ENCODE data around the gene BAIAP2.
"Not testable (repeated sequence)": the region's sequence is repeated elsewhere in the genome, so short reads cannot be mapped to it uniquely, and the experiment has no call there.

Gene BAIAP2

DNA sequence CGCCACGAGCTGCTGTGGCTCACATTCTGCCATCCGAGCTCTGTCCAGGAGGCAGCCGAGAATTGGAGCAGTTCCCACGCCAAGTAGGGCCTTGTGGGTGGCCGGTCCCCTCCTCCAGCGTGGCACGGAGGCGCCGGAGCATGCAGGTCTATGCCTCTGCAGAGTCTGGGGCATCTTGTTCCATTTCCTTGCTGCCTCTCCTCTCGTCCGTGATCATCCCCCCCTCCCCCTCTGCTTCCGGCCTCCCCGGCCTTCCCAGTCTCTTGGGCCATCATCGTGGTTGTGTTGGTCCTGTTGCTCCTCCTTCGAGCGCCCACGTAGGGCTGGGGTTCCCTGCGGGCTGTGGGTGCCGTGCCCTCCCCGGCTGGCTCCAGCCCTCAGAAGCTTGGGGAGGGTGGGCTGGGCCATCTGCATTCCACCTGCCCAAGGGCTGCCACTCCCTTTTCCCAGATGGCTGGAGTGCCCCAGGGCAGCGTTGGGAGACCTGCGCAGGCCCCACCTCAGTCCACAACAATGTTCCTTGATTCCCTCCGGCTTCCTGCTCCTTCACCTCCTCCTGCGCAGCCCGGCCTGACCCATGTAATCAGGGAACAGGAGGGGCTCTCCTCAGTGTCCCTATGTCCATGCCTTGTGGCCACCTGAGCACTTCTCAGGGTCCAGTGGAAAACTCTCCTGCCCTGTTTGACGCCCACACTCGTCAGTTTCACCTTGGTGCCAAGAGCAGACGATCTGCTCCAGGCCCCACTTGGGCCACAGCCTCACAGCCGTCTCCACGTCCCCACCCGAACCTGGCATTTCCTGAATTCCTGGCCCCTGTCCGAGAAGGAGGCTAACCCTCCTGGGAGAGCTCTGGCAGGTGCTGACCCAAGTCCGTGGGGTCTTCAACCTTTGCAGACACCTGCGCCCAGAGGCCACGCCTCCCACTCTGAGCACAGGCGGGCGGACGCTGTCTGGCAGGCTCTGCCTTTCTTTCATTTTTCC is 37.1 kb downstream of the BAIAP2 start:
- TF ChIP-seq, protein P1, sequence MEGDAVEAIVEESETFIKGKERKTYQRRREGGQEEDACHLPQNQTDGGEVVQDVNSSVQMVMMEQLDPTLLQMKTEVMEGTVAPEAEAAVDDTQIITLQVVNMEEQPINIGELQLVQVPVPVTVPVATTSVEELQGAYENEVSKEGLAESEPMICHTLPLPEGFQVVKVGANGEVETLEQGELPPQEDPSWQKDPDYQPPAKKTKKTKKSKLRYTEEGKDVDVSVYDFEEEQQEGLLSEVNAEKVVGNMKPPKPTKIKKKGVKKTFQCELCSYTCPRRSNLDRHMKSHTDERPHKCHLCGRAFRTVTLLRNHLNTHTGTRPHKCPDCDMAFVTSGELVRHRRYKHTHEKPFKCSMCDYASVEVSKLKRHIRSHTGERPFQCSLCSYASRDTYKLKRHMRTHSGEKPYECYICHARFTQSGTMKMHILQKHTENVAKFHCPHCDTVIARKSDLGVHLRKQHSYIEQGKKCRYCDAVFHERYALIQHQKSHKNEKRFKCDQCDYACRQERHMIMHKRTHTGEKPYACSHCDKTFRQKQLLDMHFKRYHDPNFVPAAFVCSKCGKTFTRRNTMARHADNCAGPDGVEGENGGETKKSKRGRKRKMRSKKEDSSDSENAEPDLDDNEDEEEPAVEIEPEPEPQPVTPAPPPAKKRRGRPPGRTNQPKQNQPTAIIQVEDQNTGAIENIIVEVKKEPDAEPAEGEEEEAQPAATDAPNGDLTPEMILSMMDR (conservative IDR thresholded peaks at IDR 0.05) = no peak
- TF ChIP-seq ZFX (IDR thresholded peaks at IDR 0.05) = no peak

DNA sequence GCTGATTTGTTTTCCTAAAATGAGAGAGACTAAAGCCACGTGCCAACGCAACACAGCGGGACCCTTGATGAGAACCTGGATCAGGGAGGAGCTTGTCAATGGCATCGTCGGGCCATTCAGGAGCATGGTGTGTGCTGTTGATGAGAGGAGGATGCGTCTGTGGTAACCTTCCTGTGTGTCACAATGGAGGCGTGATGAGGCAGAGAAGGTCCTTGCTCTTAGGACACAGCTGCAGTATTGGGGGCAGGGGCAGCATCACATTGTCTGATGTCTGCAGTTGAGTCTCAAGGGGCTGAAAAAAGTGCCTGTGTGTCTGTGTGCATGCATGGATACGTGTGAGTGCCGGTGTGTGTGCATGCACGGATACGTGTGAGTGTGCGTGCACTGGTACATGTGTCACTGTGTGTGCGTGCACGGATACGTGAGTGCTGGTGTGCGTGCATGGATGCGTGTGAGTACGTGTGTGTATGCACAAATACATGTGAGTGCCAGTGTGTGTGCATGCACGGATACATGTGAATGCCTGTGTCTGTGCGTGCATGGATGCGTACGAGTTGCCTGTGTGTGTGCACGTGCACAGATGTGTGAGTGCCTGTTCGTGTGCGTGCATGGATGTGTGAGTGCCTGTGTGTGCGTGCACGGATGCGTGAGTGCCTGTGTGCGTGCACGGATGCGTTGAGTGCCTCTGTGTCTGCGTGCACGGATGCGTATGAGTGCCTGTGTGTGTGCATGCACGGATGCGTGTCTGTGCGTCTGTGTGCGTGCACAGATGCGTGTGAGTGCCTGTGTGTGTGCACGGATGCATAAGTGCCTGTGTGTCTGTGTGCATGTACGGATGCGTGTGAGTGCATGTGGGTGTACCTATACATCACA is 39.3 kb downstream of the BAIAP2 start:
- no peak overlapping the region for H3K27ac ChIP-seq
- TF ChIP-seq, protein P1 (conservative IDR thresholded peaks at IDR 0.05) = no peak
- TF ChIP-seq ZFX (IDR thresholded peaks at IDR 0.05) = no peak

More for the DNA sequence above, 37.1 kb downstream of the BAIAP2 start:
- no peak overlapping the region for H3K27ac ChIP-seq

DNA sequence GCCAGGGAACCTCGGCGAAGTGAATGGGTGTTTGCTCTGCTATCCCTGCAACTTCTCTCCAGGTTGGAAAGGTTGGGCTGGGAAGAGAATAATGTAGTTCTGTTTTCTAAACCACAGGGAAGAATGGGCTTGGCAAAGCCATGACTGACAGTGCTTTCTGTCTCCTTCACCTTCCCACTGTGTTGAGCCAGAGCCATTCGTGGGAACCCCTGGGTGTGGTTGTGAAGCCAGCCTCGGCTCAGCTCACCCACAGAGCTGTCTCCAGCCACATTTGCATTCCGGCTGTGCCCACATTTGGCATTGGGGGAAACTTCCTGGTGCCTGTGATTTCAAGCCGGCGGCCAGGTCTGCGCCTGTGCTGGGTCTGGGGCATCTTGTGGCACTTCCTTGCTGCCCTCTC is 39.9 kb downstream of the BAIAP2 start:
- TF ChIP-seq, protein P1 (conservative IDR thresholded peaks at IDR 0.05) = no peak
- TF ChIP-seq ZFX (IDR thresholded peaks at IDR 0.05) = no peak
- H3K27ac ChIP-seq = no peak overlapping the region

DNA sequence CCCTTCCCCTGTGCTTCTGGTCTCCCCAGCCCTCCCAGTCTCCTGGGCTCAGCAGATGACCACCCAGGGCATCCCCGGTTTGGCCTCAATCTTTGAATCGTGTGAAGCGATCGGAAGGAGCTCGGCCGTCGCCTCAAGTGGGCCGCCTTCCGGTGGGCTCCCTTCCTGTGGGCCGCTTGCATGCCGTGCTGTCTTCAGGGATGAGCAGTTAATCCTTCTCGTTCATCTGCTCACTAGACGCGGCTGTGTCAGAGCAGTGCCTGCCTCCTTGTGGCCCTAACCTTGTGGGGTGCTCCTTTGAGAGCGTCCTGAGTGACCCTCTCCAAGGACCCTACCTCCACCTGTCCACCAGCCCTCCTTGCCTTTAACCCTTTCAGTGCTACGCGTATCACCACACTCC is 40.4 kb downstream of the BAIAP2 start:
- H3K27ac ChIP-seq = no peak overlapping the region
- TF ChIP-seq ZFX (IDR thresholded peaks at IDR 0.05) = no peak
- TF ChIP-seq, protein P1 (conservative IDR thresholded peaks at IDR 0.05) = no peak

DNA sequence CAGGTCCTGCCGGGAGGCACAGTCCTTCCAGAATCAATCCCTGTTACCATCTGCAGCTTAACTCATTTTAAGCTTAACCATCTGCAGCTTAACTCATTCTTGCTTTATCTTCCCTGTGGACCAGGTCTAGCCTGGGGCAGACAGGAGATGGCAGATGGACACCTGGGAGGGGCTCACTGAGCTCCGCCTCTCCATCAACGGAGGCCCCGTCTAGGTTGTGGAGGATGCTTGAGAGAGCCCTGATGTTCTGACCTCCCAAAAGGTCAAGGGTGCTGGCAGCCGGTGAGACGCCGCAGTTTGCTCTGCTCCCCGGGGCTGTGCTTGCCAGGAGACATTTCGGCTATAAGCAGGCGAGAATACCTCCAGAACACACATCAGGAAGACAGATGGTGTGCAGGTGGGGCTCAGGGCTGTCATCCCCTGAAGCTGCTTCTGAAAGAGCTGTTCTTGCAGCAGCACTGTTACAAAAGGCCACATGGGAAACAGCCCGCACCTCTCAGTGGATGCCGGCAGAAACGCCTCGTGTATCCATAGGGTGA is 41.3 kb downstream of the BAIAP2 start:
- no peak overlapping the region for H3K27ac ChIP-seq
- TF ChIP-seq, protein P1 (conservative IDR thresholded peaks at IDR 0.05) = no peak
- TF ChIP-seq ZFX (IDR thresholded peaks at IDR 0.05) = no peak

DNA sequence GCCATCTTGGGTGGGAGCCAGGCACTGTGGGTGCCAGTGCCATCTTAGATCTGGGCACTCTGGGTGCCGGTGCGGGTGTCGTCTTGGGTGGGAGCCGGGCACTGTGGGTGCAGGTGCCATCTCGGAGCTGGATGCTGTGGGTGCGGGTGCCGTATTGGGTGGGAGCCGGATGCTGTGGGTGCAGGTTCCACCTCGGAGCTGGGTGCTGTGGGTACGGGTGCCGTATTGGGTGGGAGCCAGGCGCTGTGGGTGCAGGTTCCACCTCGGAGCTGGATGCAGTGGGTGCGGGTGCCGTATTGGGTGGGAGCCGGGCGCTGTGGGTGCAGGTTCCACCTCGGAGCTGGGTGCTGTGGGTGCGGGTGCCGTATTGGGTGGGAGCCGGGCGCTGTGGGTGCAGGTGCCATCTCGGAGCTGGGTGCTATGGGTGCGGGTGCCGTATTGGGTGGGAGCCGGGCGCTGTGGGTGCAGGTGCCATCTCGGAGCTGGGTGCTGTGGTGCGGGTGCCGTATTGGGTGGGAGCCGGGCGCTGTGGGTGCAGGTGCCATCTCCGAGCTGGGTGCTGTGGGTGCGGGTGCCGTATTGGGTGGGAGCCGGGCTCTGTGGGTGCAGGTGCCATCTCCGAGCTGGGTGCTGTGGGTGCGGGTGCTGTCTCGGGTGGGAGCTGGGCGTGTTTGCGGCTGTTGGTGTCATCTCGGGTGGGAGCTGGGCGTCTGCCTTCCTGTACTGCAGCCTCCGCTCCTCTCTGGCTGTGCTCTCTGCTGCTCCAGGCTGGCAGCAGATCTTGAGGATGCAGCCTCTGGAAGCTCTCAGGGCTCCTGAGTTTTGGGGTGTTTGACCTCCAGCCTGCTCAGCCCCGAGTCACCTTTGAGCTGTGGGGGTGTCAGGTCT is 43.3 kb downstream of the BAIAP2 start:
- H3K27ac ChIP-seq = not testable (repeated sequence)

DNA sequence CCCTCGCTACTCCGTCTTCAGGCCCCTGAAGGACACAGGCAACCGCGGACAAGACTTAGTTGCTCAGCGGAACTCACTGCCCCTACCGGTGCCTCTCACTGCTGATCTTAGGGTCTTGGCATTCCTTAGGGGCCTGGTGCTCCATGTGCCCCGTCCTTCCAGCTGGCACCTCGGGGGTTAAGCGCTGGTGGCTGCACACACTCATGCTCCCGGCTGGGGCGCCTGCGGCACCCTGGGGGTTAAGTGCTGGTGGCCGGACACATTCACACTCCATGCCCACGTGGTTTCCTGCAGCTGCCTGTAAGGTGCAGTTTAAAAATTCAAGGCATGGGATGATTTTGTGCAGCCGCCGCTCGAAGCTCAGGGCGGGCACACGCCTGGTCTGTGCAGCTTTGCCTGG is 45.1 kb downstream of the BAIAP2 start:
- TF ChIP-seq, protein P1 (conservative IDR thresholded peaks at IDR 0.05) = no peak
- no peak for TF ChIP-seq ZFX (IDR thresholded peaks at IDR 0.05)
- no peak overlapping the region for H3K27ac ChIP-seq

All from C4-2B (cell line).